CD14-positive monocyte (primary cell): ENCODE measurements around the gene CYTH3. TPM values are rescaled to one million over a fixed set of nuclear protein-coding genes. Genes with fewer than 3 reads are reported as not detected.

Experiments
- DNase-seq, 3 donors: peaks; one replicate each; pipeline ENCODE4 v3.0.0-alpha.2; 2011 to 2022
- H2AFZ ChIP-seq: 2 replicates; pipeline ENCODE4 v1.6.0; 2012; ENCODE audit warnings: mild to moderate bottlenecking, low read depth, low read length, inconsistent platforms; ENCODE audit not compliant: insufficient read depth, poor library complexity, severe bottlenecking
- H3K27ac ChIP-seq, 2 donors: 1 replicate in 1 of 2; 2 replicates in 1 of 2; pipeline ENCODE4 v1.5.1; 2012 to 2013; ENCODE audit warnings: low read length in 2 of 2, control low read depth in 1 of 2, inconsistent platforms in 1 of 2, low read depth in 1 of 2, mild to moderate bottlenecking in 1 of 2
- H3K27me3 ChIP-seq, 2 donors: one replicate each; pipeline versions ENCODE4 v1.6.0 to v1.6.1; 2011 to 2013; ENCODE audit warnings: low read length in 2 of 2; ENCODE audit not compliant: control insufficient read depth in 2 of 2, insufficient read depth in 2 of 2
- H3K36me3 ChIP-seq, 2 donors: replicated peaks in 1 of 2; 1 replicate in 1 of 2; 2 replicates in 1 of 2; pipeline versions ENCODE4 v1.5.1 to v1.6.1; 2012 to 2013; ENCODE audit warnings: low read length in 2 of 2, control low read depth in 1 of 2, inconsistent platforms in 1 of 2, mild to moderate bottlenecking in 1 of 2; ENCODE audit not compliant: insufficient read depth in 2 of 2, control insufficient read depth in 1 of 2
- H3K4me1 ChIP-seq, 2 donors: 1 replicate in 1 of 2; 2 replicates in 1 of 2; pipeline versions ENCODE4 v1.5.1 to v1.6.1; 2012 to 2013; ENCODE audit warnings: low read length in 2 of 2, control low read depth in 1 of 2, inconsistent platforms in 1 of 2, mild to moderate bottlenecking in 1 of 2, moderate library complexity in 1 of 2; ENCODE audit not compliant: insufficient read depth in 2 of 2, control insufficient read depth in 1 of 2
- H3K4me2 ChIP-seq: replicated peaks from 2 replicates; pipeline ENCODE3; 2012; ENCODE audit warnings: low read length, moderate library complexity, mild to moderate bottlenecking; ENCODE audit not compliant: poor library complexity, severe bottlenecking; ENCODE audit errors: extremely low read depth
- H3K4me3 ChIP-seq, 3 experiments: fragments of 200-600 bp in 1 of 3; sonication (generic) in 1 of 3; replicated peaks in 1 of 3; 1 replicate in 2 of 3; 2 replicates in 1 of 3; pipeline ENCODE4 v1.5.1; 2011 to 2013; ENCODE audit warnings: low read length in 3 of 3, mild to moderate bottlenecking in 3 of 3, control low read depth in 2 of 3, low read depth in 2 of 3, inconsistent platforms in 1 of 3, moderate library complexity in 1 of 3
- H3K79me2 ChIP-seq: 2 replicates; pipeline ENCODE4 v1.6.0; 2012; ENCODE audit warnings: mild to moderate bottlenecking, control low read depth, inconsistent platforms, low read length, moderate library complexity; ENCODE audit not compliant: insufficient read depth
- H3K9ac ChIP-seq: 2 replicates; pipeline ENCODE4 v1.6.0; 2017; ENCODE audit warnings: low read length, mild to moderate bottlenecking; ENCODE audit not compliant: insufficient read depth, poor library complexity, severe bottlenecking
- H3K9me3 ChIP-seq, 2 donors: replicated peaks in 1 of 2; 1 replicate in 1 of 2; 2 replicates in 1 of 2; pipeline versions ENCODE4 v1.5.1 to v1.6.1; 2012 to 2013; ENCODE audit warnings: low read length in 2 of 2, control low read depth in 1 of 2; ENCODE audit not compliant: control insufficient read depth in 1 of 2, insufficient read depth in 1 of 2
- H4K20me1 ChIP-seq: 2 replicates; pipeline ENCODE4 v1.6.0; 2012; ENCODE audit warnings: mild to moderate bottlenecking, low read length, control low read depth, moderate library complexity; ENCODE audit not compliant: insufficient read depth
- H3K27ac Mint-ChIP-seq, 7 donors: one replicate each; pipeline ENCODE4 v1.8.0; 2020; ENCODE audit warnings: mild to moderate bottlenecking in 7 of 7, mixed read lengths in 7 of 7, moderate library complexity in 6 of 7, inconsistent platforms in 2 of 7
- H3K27me3 Mint-ChIP-seq, 3 donors: one replicate each; pipeline ENCODE4 v1.8.0; 2021 to 2022; ENCODE audit warnings: low read depth in 3 of 3, mild to moderate bottlenecking in 3 of 3, mixed read lengths in 3 of 3, moderate library complexity in 3 of 3, inconsistent platforms in 1 of 3
- H3K36me3 Mint-ChIP-seq, 2 donors: one replicate each; pipeline ENCODE4 v1.8.0; 2020; ENCODE audit warnings: mixed read lengths in 2 of 2, inconsistent platforms in 1 of 2, mild to moderate bottlenecking in 1 of 2
- H3K4me1 Mint-ChIP-seq: one replicate; pipeline ENCODE4 v1.8.0; 2020; ENCODE audit warnings: mild to moderate bottlenecking, mixed read lengths
- H3K4me3 Mint-ChIP-seq, 2 donors: one replicate each; pipeline ENCODE4 v1.8.0; 2020; ENCODE audit warnings: mild to moderate bottlenecking in 2 of 2, mixed read lengths in 2 of 2, moderate library complexity in 1 of 2
- H3K9me3 Mint-ChIP-seq, 7 donors: one replicate each; pipeline ENCODE4 v1.8.0; 2020 to 2022; ENCODE audit warnings: mixed read lengths in 7 of 7, mild to moderate bottlenecking in 6 of 7, moderate library complexity in 6 of 7, inconsistent platforms in 2 of 7
- WGBS: methylation state at CpG from one replicate; pipeline ENCODE4 v1.1.5; 2013; ENCODE audit warnings: missing lambda C conversion rate; ENCODE audit not compliant: insufficient coverage; 5-methylcytosine and 5-hydroxymethylcytosine counted together
- intact Hi-C, 2 donors: fragments of 100-400 bp; cut with micrococcal nuclease; formaldehyde crosslinking; loops; one replicate each; pipeline versions ENCODE4 v1.15.0 to v1.15.1; 2023
- polyA plus RNA-seq, 3 donors: library from polyadenylated mRNA; depleted of rRNA in 1 of 3; unstranded in 2 of 3; stranded (reverse) in 1 of 3; fragments of 300-500 nt in 2 of 3; fragments of >200 nt in 1 of 3; fragmentation: Illumina TruSeq in 2 of 3; gene quantifications; 1 replicate in 2 of 3; 2 replicates in 1 of 3; pipeline ENCODE4 v1.2.3, GENCODE V29; 2012 to 2021
- TF ChIP-seq, protein P1 (sequence below): fragments of 200-600 bp; IDR thresholded peaks from one replicate; pipeline ENCODE4 v1.8.0; 2022; ENCODE audit warnings: antibody characterized with exemption, mild to moderate bottlenecking

CYTH3 gene
- polyA plus RNA-seq, 3 donors, result 1.3 to 8.5 (median 1.4) TPM

DNA sequence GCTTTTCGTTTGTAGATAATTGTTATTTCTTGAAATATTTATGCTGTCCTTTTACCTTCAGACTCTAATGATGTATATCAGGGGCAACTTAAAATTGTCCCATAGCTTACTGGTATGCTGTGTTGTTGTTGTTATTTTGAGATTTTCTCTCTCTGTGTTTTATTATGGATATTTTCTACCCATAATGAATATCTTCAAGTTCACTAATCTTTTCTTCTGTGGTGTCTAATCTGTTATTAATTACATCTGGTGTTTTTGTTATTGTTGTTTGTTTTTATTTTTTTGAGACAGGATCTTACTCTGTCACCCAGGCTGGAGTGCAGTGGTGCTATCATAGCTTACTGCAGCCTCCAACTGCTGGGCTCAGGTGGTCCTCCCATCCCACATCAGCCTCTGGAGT, 139.2 kb downstream of the CYTH3 start:
- intact Hi-C loops, result no loop called here
- Mint-ChIP-seq H3K4me3 (no peak overlapping the region), H3K9me3 (peaks cover 0 to 5% (median 2%) of the 10 kb centered on the region in 7 donors), H3K27me3 (peaks cover 0 to 2% (median 2%) of the 10 kb centered on the region in 3 donors), H3K27ac (peak overlapping the region in 1 of 7 donors; percentile 3), H3K36me3 (peaks cover 50 to 80% of the 10 kb centered on the region in 2 donors), H3K4me1 (no peaks in the 10 kb centered on the region)
- WGBS, result no CpG with 5 or more reads among the region's 1 CpG
- no peak for DNase-seq
- H3K4me2 ChIP-seq, result no peak overlapping the region
- peaks cover 42 to 78% of the 10 kb centered on the region in 2 donors for H3K36me3 ChIP-seq
- no peak overlapping the region for H3K27ac ChIP-seq
- no peak overlapping the region for H3K4me3 ChIP-seq
- H3K27me3 ChIP-seq, result no peaks in the 10 kb centered on the region
- no peaks in the 10 kb centered on the region for H3K9me3 ChIP-seq
- no peak overlapping the region for H3K9ac ChIP-seq
- peaks cover 8% of the 10 kb centered on the region for H4K20me1 ChIP-seq
- H3K79me2 ChIP-seq, result peaks cover 3% of the 10 kb centered on the region
- TF ChIP-seq, protein P1, sequence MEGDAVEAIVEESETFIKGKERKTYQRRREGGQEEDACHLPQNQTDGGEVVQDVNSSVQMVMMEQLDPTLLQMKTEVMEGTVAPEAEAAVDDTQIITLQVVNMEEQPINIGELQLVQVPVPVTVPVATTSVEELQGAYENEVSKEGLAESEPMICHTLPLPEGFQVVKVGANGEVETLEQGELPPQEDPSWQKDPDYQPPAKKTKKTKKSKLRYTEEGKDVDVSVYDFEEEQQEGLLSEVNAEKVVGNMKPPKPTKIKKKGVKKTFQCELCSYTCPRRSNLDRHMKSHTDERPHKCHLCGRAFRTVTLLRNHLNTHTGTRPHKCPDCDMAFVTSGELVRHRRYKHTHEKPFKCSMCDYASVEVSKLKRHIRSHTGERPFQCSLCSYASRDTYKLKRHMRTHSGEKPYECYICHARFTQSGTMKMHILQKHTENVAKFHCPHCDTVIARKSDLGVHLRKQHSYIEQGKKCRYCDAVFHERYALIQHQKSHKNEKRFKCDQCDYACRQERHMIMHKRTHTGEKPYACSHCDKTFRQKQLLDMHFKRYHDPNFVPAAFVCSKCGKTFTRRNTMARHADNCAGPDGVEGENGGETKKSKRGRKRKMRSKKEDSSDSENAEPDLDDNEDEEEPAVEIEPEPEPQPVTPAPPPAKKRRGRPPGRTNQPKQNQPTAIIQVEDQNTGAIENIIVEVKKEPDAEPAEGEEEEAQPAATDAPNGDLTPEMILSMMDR, result no peak
- no peaks in the 10 kb centered on the region for H3K4me1 ChIP-seq
- H2AFZ ChIP-seq, result no peak overlapping the region

DNA sequence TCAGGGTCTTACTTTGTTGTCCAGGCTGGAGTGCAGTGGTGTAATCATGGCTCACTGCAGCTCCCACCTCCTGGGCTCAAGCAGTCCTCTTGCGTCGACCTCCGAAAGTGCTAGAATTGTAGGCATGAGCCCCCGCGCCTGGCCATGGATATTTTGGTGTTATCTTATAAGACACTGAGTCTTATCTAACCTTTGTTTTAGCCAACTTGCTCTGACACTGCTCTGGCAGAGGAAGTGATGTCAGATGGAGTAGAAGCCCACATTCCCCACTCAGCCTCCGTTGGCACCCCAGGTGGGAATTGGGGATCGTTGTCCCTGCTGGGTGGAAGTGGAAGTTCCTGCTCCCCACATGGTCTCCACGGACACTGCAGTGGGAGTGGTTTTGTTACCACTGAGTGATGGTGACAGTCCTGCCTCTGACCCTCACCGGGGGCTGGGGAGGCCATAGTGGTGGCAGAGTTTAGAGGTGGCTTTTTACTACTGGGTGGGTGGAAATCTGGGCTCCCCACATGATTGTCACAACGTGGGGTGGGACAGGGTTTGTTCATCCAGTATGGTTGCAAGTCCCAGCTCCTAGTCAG, 142.3 kb downstream of the CYTH3 start:
- no peak for DNase-seq
- no peak overlapping the region for H2AFZ ChIP-seq

More for the DNA sequence above, 142.3 kb downstream of the CYTH3 start:
- TF ChIP-seq, protein P1, result no peak
- no peak overlapping the region for H3K4me2 ChIP-seq
- H3K36me3 ChIP-seq, result peaks cover 39 to 92% of the 10 kb centered on the region in 2 donors
- Mint-ChIP-seq H3K27ac (no peak overlapping the region), H3K4me3 (no peak overlapping the region), H3K27me3 (peaks cover 0 to 2% (median 2%) of the 10 kb centered on the region in 3 donors), H3K36me3 (peaks cover 67 to 96% of the 10 kb centered on the region in 2 donors), H3K4me1 (no peaks in the 10 kb centered on the region), H3K9me3 (peaks cover 0 to 5% (median 2%) of the 10 kb centered on the region in 7 donors)
- intact Hi-C loops, result no loop called here
- no peaks in the 10 kb centered on the region for H3K4me1 ChIP-seq
- peaks cover 8% of the 10 kb centered on the region for H4K20me1 ChIP-seq
- no peaks in the 10 kb centered on the region for H3K9me3 ChIP-seq
- no peak overlapping the region for H3K9ac ChIP-seq
- H3K79me2 ChIP-seq, result peaks cover 3% of the 10 kb centered on the region
- H3K4me3 ChIP-seq, result no peak overlapping the region
- 86% methylated on average over 3 of the region's 10 CpGs for WGBS
- H3K27ac ChIP-seq, result no peak overlapping the region
- no peaks in the 10 kb centered on the region for H3K27me3 ChIP-seq
